Measurements from ENCODE around the gene EIF5A.

DNA sequence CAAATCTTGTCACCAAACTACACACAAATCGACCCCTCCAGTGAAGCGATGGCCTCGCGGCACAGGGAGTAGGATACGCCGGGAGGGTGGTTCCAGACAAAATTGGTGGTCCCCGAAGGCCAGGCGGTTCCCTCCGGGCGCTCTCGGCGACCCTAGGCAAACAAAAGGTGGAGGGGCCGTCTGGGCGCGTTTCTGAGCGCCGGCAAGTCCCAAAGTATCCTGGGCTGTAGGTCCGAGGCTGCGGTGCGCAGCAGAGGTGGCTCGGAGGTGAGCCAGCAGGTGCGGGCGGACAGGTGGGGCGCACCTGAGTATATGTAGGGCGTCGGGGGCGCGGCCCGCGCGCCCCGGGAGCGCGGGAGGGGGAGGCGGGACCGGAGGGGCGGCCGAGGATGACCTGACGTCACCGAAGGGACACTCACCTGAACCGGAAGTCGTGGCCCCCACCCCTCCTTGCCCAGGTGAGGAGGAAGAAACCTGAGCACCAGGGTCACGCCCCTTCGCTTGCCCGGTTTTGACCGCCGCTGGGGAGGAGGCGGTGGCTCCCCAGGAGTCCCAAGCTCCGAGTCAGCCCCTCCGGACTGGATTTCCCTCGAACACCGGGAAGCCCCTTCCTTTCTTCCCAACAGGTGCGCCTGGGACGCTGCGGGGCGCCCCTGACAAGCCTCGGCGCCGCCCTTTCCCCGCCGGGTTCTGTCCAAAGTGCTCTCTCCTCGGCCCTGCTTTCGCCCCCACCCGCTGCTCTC, 45.1 kb upstream of the EIF5A start, which contains the start of gene CLDN7:
- no peak for TF ChIP-seq POLR2A (IDR thresholded peaks at IDR 0.05; ENCODE audit: low read depth)
- TF ChIP-seq, protein P1, sequence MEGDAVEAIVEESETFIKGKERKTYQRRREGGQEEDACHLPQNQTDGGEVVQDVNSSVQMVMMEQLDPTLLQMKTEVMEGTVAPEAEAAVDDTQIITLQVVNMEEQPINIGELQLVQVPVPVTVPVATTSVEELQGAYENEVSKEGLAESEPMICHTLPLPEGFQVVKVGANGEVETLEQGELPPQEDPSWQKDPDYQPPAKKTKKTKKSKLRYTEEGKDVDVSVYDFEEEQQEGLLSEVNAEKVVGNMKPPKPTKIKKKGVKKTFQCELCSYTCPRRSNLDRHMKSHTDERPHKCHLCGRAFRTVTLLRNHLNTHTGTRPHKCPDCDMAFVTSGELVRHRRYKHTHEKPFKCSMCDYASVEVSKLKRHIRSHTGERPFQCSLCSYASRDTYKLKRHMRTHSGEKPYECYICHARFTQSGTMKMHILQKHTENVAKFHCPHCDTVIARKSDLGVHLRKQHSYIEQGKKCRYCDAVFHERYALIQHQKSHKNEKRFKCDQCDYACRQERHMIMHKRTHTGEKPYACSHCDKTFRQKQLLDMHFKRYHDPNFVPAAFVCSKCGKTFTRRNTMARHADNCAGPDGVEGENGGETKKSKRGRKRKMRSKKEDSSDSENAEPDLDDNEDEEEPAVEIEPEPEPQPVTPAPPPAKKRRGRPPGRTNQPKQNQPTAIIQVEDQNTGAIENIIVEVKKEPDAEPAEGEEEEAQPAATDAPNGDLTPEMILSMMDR (IDR thresholded peaks at IDR 0.05): no peak
- no peak for TF ChIP-seq EP300 (IDR thresholded peaks at IDR 0.05)
